Activated T-helper 17 cell treated with anti-CD3 and anti-CD28 coated beads, Interleukin-2, amount 50 U/mL, for 72 hours (primary cell): ENCODE results near the gene ENO4. TPM values are rescaled to one million over a fixed set of nuclear protein-coding genes. Genes with fewer than 3 reads are reported as not detected.

Experiments
- ATAC-seq: fragments of 150-1000 bp; cut with Tn5 transposase; replicated peaks from 2 replicates; pipeline ENCODE4 v1.10.0; 2021; ENCODE audit warnings: mild to moderate bottlenecking, moderate library complexity
- H3K27ac Mint-ChIP-seq: one replicate; pipeline ENCODE4 v1.8.0; 2022; ENCODE audit warnings: mixed read lengths
- H3K27me3 Mint-ChIP-seq: one replicate; pipeline ENCODE4 v1.8.0; 2022; ENCODE audit warnings: mixed read lengths
- H3K36me3 Mint-ChIP-seq: one replicate; pipeline ENCODE4 v1.8.0; 2022; ENCODE audit warnings: low read depth, mild to moderate bottlenecking, mixed read lengths
- H3K4me1 Mint-ChIP-seq: one replicate; pipeline ENCODE4 v1.8.0; 2022; ENCODE audit warnings: mixed read lengths
- H3K4me3 Mint-ChIP-seq: one replicate; pipeline ENCODE4 v1.8.0; 2022; ENCODE audit warnings: mild to moderate bottlenecking, mixed read lengths
- H3K9me3 Mint-ChIP-seq: one replicate; pipeline ENCODE4 v1.8.0; 2022; ENCODE audit warnings: mixed read lengths
- total RNA-seq, 2 donors: library from RNA; stranded (reverse); gene quantifications; one replicate each; pipeline ENCODE4 v1.2.3, GENCODE V29; 2022

The ENO4 gene
- total RNA-seq, 2 donors from 2014 or later = not detected

DNA sequence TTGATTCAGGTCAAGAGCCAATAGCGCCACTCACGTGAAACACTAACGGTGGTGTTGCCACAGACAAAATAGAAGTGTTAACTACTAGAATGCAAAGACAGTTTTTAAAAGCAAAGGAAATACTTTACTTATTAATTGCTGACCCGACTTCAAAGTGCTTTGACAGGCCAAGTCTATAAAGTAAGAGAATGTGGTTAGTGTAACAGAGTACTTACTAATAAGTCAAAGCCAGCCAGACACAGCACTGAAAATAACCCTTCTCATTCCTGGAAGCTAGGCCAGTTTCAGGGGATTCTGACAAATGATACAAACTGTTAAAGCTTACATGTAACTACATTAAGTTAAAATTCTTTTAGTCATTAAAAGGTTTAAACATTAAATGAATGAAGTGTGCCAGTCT lies 50.3 kb downstream of the ENO4 start:
- H3K27me3 Mint-ChIP-seq = peaks cover 3% of the 10 kb centered on the region
- no peaks in the 10 kb centered on the region for H3K36me3 Mint-ChIP-seq
- ATAC-seq = no peak
- H3K27ac Mint-ChIP-seq = no peak overlapping the region
- no peak overlapping the region for H3K4me3 Mint-ChIP-seq
- H3K4me1 Mint-ChIP-seq = no peaks in the 10 kb centered on the region
- H3K9me3 Mint-ChIP-seq = no peaks in the 10 kb centered on the region

DNA sequence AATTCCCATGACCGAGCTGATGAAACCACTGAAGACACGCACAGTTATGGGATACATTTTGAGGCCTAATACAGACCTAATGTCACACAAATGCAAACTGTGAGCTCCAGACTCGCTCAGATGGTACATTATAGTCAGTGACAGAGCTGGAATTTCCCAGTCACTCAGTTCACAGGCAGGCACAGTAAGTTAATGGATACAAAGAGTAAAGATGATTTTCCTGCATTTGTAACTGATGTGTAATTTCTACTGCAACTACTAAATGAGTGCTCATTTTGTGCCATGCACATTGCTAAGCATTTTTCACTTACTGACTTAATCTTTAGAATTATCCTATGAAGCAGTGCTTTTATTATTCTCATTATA lies 56.5 kb downstream of the ENO4 start:
- Mint-ChIP-seq H3K4me1 (no peaks in the 10 kb centered on the region), H3K9me3 (no peaks in the 10 kb centered on the region), H3K36me3 (no peaks in the 10 kb centered on the region), H3K27ac (no peak overlapping the region), H3K27me3 (peaks cover 4% of the 10 kb centered on the region), H3K4me3 (no peak overlapping the region)
- no peak for ATAC-seq

DNA sequence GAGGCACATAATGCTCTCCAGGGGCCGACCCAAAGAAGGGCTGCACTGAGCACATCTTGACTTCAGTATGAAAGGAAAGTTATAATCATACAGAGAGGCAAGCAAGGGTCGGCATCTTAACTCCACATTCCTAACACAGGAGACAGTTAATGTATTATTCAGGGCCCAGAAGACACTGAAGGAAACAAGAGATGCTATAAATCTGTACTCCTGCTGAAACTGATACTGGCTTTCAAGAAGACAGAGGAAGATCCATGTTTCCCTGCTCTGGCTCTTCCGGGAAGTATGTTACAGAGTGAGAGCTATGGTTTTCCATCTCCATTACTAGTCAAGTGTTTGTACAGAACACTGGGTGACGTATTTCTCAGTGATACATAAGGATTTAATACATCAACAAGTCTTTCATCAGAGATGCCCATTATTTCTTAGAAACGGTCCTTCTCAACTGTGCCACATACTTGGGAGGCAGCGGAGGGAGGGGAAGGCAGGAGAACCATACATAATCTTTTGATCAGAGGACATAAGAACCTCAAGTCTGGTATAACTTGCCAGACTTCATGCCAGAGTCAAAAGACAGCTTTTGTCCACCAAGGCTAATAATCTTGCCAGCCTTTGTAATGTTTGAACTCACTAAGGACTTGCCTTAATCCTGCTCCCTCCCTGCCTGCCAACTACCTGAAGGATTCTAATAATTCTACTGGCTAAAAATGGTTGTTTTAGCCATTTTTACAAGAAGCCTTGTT lies 58.1 kb downstream of the ENO4 start:
- Mint-ChIP-seq H3K9me3 (no peaks in the 10 kb centered on the region), H3K27me3 (peaks cover 4% of the 10 kb centered on the region), H3K27ac (no peak overlapping the region), H3K36me3 (no peaks in the 10 kb centered on the region), H3K4me3 (no peak overlapping the region), H3K4me1 (no peaks in the 10 kb centered on the region)
- ATAC-seq = no peak

DNA sequence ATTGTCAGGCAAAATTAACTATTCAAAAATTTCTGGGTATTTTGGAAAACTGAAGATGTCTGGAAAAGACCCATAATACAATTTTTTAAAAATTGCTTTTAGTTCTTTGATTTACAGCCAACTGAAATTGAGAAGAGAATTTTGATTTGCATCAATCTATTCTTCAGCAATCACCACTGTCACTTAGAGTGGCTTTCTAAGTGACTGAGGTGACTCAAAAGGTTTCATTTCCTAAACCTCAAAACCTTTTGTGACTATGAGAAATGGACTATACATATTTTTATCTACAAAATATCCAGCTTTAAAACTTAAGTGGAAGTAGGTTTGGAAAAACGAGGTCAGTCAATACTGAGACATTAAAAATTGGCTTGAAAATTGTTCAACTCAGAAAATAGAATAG lies 60.0 kb downstream of the ENO4 start:
- Mint-ChIP-seq H3K4me1 (no peaks in the 10 kb centered on the region), H3K4me3 (no peak overlapping the region), H3K27ac (no peak overlapping the region), H3K36me3 (no peaks in the 10 kb centered on the region), H3K9me3 (no peaks in the 10 kb centered on the region), H3K27me3 (peaks cover 4% of the 10 kb centered on the region)
- ATAC-seq = no peak

DNA sequence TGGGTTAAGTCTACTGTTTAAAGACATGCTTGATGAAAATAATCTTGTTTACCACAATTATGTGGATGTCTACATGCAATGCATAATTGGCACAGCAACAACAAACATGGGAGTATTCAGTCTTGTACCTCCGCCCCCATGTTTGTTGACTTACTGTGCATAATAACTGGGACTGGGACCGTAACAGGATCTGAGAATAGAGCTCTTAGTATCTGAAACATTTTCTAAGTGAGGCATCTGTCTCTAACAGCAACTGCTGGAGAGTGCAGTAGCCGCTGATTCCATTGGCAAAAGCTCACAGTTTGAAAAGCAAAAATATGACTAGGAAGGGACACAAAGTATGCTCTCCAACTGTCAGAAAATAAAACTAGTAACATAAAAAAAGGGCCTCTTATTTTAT lies 61.6 kb downstream of the ENO4 start:
- ATAC-seq = no peak
- Mint-ChIP-seq H3K9me3 (no peaks in the 10 kb centered on the region), H3K4me3 (no peak overlapping the region), H3K4me1 (no peaks in the 10 kb centered on the region), H3K36me3 (no peaks in the 10 kb centered on the region), H3K27me3 (peaks cover 4% of the 10 kb centered on the region), H3K27ac (no peak overlapping the region)

DNA sequence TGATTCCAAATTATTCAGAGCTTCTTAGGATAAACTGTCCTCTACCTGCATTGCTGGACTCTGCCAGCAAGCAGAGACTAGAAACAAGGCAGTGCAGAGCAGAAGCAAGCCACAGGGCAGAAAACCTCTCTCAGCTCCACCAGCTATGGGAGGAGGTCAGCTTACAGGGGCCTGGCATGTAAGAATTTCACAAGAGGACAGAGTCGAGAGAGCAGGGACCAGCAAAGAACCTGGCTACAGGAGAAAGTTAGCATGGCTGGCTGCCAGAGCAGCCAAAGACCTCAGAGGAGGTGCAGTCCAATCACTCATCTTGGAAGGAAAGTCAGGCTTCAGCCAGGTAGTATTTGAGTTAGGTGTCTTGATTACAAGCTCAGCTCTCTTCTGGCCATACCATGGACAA lies 62.9 kb downstream of the ENO4 start:
- peaks cover 4% of the 10 kb centered on the region for H3K27me3 Mint-ChIP-seq
- no peaks in the 10 kb centered on the region for H3K4me1 Mint-ChIP-seq
- no peak overlapping the region for H3K4me3 Mint-ChIP-seq

DNA sequence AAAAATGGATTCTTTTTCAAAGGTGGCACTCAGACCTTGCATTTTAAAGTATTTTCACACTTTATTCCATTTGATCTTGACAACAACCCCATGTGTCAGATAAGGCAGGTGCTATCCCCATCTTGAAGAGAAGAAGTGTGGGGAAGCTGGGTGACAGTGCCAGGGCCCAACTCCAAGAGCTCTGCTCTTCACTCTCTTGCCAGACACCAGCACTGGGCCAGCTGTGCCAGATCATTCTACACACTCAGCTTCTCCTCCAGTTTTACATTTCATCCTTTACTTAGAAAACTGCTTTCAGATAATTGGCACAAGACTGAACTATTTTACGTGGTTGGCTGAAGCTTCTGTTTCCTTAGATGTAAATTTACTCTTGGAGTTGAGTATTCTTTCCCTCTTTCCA lies 64.4 kb downstream of the ENO4 start:
- no peak for ATAC-seq
- Mint-ChIP-seq H3K4me3 (no peak overlapping the region), H3K9me3 (no peaks in the 10 kb centered on the region), H3K27ac (no peak overlapping the region), H3K4me1 (no peaks in the 10 kb centered on the region), H3K36me3 (no peaks in the 10 kb centered on the region), H3K27me3 (peaks cover 4% of the 10 kb centered on the region)

More for the DNA sequence above, 62.9 kb downstream of the ENO4 start:
- Mint-ChIP-seq H3K9me3 (no peaks in the 10 kb centered on the region), H3K27ac (no peak overlapping the region), H3K36me3 (no peaks in the 10 kb centered on the region)
- no peak for ATAC-seq

DNA sequence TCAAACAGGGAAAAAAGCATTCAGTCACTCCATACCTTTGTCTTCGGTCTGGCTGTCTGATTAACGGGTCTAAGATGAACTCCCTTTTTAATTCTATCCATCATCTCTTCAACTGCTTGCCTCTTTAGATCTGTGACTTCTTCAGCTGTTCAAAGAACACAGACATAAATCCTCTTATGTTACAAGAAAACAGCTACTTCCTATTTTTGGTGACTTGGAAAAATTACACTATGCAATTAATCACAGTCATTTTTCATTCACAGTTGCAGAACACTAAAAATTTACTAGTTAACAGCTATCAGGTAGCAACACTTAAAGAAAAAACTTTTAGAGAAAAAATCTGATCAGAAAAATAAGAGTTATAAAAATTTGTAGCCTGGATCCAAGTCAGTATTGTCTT lies 66.0 kb downstream of the ENO4 start:
- Mint-ChIP-seq H3K27me3 (peaks cover 3% of the 10 kb centered on the region), H3K9me3 (no peaks in the 10 kb centered on the region), H3K4me1 (no peaks in the 10 kb centered on the region), H3K36me3 (no peaks in the 10 kb centered on the region), H3K27ac (no peak overlapping the region), H3K4me3 (no peak overlapping the region)
- ATAC-seq = no peak

DNA sequence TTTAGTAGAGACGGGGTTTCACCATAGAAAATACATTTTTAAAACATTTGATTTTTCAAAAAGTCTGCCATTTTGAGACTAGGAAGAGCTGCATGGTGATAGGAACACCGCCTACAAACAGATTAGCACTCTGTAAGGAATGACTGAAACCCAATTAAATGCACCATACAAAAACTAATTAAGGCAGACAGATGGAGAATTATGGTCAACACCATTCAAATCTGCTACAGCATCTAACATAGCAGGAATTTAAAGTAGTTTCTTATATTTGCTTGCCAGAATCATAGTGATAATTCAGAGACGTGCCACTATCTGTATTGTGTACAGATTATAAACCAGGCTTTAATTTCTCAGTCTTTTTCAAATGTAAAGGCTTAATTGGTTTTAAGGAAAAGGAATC lies 68.2 kb downstream of the ENO4 start:
- H3K27ac Mint-ChIP-seq = no peak overlapping the region
- no peaks in the 10 kb centered on the region for H3K4me1 Mint-ChIP-seq
- H3K9me3 Mint-ChIP-seq = no peaks in the 10 kb centered on the region
- peaks cover 5% of the 10 kb centered on the region for H3K27me3 Mint-ChIP-seq
- no peak overlapping the region for H3K4me3 Mint-ChIP-seq
- ATAC-seq = no peak
- H3K36me3 Mint-ChIP-seq = no peaks in the 10 kb centered on the region

DNA sequence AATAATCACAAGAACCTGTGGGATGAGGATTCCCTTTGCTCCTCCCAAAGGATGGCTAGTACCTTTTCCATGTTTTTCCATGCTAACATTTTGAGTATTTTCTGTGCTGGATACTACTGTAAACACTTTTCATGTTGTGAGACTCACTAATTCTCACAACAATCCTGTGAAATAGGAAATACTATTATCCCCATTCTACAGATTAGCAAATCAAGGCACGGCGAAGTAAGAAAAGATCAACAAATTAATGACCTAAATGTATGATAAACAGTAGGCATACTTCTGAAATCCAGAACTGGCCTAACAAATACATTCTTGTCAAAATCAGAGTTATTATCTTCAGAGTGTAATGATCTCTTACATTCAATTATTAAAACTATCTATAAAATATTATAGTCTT lies 69.3 kb downstream of the ENO4 start:
- Mint-ChIP-seq H3K27ac (no peak overlapping the region), H3K9me3 (no peaks in the 10 kb centered on the region), H3K27me3 (peaks cover 5% of the 10 kb centered on the region), H3K4me1 (no peaks in the 10 kb centered on the region), H3K36me3 (no peaks in the 10 kb centered on the region), H3K4me3 (no peak overlapping the region)
- no peak for ATAC-seq

DNA sequence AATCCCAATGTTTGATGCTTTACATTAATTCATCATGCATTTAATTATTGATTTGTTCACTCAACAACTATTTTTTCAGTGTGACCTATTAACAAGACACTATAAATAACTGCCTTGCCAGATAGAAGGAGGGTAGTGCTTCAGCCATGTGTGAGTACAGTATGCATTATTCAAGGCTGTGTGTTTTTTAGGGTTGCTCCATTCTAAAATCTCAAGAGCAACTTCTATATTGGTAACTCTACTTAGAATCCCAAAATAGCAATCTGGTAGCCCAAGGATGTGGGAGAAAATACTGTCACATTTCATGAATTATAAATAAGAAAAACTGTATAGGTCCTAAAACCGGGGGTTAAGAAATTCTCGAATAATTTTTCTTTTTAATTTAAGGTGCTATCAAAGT lies 69.9 kb downstream of the ENO4 start:
- no peak overlapping the region for H3K4me3 Mint-ChIP-seq
- no peaks in the 10 kb centered on the region for H3K4me1 Mint-ChIP-seq
- H3K27me3 Mint-ChIP-seq = peaks cover 5% of the 10 kb centered on the region
- H3K9me3 Mint-ChIP-seq = no peaks in the 10 kb centered on the region
- H3K36me3 Mint-ChIP-seq = no peaks in the 10 kb centered on the region
- ATAC-seq = no peak
- H3K27ac Mint-ChIP-seq = no peak overlapping the region

DNA sequence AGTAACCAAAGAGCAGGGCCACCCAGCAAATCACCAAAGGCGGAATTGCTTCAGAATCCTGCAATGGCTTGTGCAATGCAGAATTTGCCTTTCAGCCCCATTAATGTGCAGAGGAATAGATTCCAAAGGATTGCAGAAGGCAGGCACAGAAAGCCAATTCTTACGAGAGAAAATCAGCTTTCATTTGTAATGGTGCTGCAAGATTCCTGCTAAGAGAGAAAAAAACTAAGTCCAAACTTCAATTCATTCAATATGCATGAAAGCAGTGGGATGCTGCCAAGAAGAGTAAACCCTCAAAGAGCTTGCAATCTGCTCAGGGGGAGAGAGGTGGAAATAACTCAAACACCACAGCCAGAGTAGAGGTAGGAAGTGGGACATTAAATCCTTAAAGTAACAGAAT lies 70.4 kb downstream of the ENO4 start:
- Mint-ChIP-seq H3K36me3 (no peaks in the 10 kb centered on the region), H3K27me3 (peaks cover 5% of the 10 kb centered on the region), H3K4me3 (no peak overlapping the region), H3K27ac (no peak overlapping the region), H3K4me1 (no peaks in the 10 kb centered on the region), H3K9me3 (no peaks in the 10 kb centered on the region)
- no peak for ATAC-seq

DNA sequence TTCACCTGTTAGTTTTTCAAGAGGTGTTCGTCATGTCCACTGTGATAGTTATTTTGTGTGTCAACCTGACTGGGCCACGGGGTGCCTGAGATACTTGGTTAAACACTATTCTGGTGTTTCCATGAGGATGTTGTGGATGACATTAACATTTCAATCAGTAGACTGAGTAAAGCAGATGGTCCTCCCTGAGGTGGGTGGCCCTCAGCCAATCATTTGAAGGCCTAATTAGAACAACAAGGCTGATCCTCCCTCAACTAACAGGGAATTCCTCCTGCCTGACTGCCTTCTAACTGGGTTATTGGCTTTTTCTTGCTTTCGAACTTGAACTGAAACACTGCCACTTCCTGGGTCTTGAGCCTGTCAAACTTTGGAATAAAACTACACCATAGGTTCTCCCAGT lies 75.8 kb downstream of the ENO4 start:
- no peaks in the 10 kb centered on the region for H3K36me3 Mint-ChIP-seq
- peaks cover 2% of the 10 kb centered on the region for H3K27me3 Mint-ChIP-seq
- H3K4me3 Mint-ChIP-seq = no peak overlapping the region
- H3K4me1 Mint-ChIP-seq = no peaks in the 10 kb centered on the region
- H3K27ac Mint-ChIP-seq = no peak overlapping the region
- ATAC-seq = no peak
- H3K9me3 Mint-ChIP-seq = peaks cover 4% of the 10 kb centered on the region

DNA sequence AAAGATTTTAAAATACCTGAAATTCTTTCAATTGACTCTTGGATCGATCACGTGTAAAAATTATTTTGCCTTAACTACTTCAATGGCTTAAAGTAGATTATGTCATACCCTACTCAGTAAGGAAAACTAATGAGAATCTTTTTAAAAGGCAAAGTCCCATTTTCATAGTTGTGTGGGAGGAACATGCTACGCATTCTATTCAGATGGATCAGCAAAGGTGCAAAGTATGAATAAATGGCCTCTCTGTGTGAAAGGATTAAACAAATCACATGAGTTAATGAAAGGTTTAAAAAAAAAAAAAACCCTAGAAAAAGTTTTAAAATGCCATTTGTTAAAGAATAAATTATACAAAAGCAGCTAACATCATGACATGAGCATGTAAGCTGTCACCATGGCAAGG lies 77.1 kb downstream of the ENO4 start:
- Mint-ChIP-seq H3K4me3 (no peak overlapping the region), H3K36me3 (no peaks in the 10 kb centered on the region), H3K9me3 (peaks cover 4% of the 10 kb centered on the region), H3K27me3 (no peaks in the 10 kb centered on the region), H3K4me1 (no peaks in the 10 kb centered on the region), H3K27ac (no peak overlapping the region)
- no peak for ATAC-seq

DNA sequence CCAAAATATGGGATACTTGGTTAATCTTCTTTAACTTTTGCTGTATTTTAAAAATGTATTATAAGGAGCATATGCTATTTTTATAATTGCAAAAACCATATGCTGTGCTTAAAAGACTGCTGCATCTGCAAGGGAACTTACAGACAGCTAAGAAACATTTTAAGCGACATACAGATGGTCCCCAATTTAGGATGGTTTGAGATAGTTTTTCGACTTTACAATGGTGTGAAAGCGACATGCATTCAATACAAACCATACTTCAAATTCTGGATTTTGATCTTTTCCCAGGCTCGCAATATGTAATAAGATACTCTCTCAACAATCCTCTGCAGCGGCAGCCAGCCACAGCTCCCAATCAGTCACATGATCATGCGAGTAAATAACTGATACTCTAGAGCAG lies 82.5 kb downstream of the ENO4 start:
- Mint-ChIP-seq H3K4me1 (no peaks in the 10 kb centered on the region), H3K9me3 (peaks cover 13% of the 10 kb centered on the region), H3K27me3 (peaks cover 4% of the 10 kb centered on the region), H3K36me3 (no peaks in the 10 kb centered on the region), H3K4me3 (no peak overlapping the region), H3K27ac (no peak overlapping the region)
- ATAC-seq = no peak
